ENCODE data around the gene ACAP2. TPM values are rescaled to one million over a fixed set of nuclear protein-coding genes. Genes with fewer than 3 reads are reported as not detected.
"Not testable (repeated sequence)": the region's sequence is repeated elsewhere in the genome, so short reads cannot be mapped to it uniquely, and the experiment has no call there.

ACAP2 gene
- total RNA-seq, 1 experiment from 2014 or later: 35.4 TPM

DNA sequence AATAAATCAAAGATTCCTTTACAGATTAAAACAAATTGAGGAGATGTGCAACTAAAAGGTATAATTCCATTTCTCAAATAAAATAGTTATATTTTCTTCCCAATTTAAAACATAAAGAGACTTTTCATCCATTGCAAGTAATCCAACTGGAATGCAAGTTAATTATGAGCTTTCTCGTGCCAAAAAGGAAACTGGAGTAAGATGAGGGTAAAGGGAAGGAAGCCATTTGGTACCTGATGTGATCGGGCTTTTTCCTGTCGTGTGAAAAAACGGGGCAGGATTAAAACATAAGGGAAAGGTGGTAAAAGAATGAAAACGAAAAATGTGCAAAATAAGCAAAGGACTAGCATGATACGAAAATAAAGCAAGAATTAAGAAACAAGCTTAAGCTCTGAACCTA is 130.1 kb downstream of the ACAP2 start:
- no peaks in the 10 kb centered on the region for H3K4me1 ChIP-seq
- no peaks in the 10 kb centered on the region for H3K27me3 ChIP-seq
- H3K36me3 ChIP-seq: peaks cover 2% of the 10 kb centered on the region
- no peak for DNase-seq
- no peak overlapping the region for H3K27ac ChIP-seq
- no peak overlapping the region for H3K4me3 ChIP-seq
- no peaks in the 10 kb centered on the region for H3K9me3 ChIP-seq (replicated peaks)

DNA sequence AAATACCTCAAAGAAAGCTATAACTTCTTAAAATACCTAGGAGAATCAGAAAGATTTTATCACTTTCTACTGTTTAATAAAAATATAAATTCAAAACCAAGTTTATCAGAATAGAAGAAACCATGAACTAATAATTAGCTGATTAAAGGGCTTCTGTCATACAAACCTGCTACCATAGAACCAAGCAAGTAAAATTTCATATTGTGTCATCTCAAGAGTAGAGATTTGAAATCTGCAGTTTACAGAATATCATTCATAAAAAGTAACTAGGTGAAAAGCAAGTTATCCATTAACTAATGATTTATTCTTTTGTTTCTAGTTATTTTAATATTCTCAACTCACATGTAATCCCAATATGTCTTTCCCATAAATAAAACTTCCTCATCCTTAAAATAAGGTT is 135.1 kb downstream of the ACAP2 start:
- Histone ChIP-seq H3K4me1 (no peaks in the 10 kb centered on the region), H3K36me3 (peaks cover 4% of the 10 kb centered on the region), H3K27ac (no peak overlapping the region), H3K4me3 (no peak overlapping the region), H3K9me3 (replicated peaks) (no peaks in the 10 kb centered on the region), H3K27me3 (no peaks in the 10 kb centered on the region)
- no peak for DNase-seq

DNA sequence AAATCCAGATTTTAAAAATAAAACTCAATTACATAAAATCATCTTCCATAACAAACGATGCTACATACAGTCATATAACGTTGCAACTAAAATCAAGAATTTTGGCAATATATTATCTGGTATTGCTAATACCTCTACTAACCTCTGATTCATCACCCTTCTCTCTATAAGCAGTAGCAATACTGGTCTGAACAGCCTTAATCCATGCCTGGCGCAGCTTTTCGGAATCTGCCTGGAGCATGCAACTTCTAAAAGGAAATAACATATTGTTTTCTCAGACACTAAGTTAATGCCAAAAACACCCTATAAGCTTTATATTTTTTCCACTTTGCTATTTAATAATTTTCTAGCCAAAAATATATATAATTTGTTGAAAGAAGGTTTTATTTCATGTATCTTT is 136.5 kb downstream of the ACAP2 start:
- DNase-seq: no peak
- Histone ChIP-seq H3K4me1 (no peaks in the 10 kb centered on the region), H3K9me3 (replicated peaks) (no peaks in the 10 kb centered on the region), H3K36me3 (peaks cover 4% of the 10 kb centered on the region), H3K27ac (no peak overlapping the region), H3K27me3 (no peaks in the 10 kb centered on the region), H3K4me3 (no peak overlapping the region)

DNA sequence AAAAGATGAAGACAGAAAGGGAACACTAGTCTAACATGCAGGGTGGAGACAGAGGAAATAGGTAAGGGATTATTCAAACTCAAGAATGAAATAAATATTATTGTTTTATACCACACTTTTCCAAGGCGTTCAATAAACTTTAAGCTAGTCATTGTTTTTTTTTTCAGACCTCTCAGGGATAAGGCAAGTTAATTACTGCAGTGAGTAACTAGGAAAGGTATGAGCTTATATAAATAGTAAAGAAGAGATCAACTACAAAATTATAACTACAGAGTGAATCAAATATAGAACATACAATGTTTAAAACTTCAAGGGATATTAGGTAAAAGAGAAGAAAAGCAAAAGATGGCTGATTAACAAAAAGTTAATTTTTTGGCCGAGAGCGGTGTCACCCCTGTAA is 140.4 kb downstream of the ACAP2 start:
- Histone ChIP-seq H3K4me1 (no peaks in the 10 kb centered on the region), H3K27ac (no peak overlapping the region), H3K9me3 (replicated peaks) (no peaks in the 10 kb centered on the region), H3K36me3 (peaks cover 2% of the 10 kb centered on the region; the same call in 1 of the 2 replicates), H3K27me3 (no peaks in the 10 kb centered on the region), H3K4me3 (no peak overlapping the region)
- DNase-seq: no peak

DNA sequence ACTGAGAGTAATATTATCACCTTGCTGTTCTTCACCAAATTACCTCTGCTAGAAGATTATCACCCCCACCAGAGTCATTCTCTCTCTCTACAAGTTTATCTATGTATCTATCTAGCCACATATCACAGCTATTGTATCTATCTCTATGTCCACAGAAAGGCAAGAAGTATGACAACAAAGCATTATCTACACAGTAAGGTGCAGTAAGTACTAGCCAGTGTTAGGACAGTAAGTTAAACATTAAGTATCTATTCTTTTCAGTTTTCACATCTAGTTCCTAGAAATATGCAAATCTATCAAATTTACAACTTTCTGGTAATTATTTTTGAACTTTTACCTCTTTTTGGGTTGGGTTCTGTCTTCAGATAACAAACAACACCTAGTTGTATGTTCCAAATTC is 145.4 kb downstream of the ACAP2 start:
- Histone ChIP-seq H3K4me1 (no peaks in the 10 kb centered on the region), H3K4me3 (no peak overlapping the region), H3K9me3 (replicated peaks) (no peaks in the 10 kb centered on the region), H3K36me3 (no peaks in the 10 kb centered on the region; the same call in 1 of the 2 replicates), H3K27ac (no peak overlapping the region), H3K27me3 (no peaks in the 10 kb centered on the region)
- no peak for DNase-seq

DNA sequence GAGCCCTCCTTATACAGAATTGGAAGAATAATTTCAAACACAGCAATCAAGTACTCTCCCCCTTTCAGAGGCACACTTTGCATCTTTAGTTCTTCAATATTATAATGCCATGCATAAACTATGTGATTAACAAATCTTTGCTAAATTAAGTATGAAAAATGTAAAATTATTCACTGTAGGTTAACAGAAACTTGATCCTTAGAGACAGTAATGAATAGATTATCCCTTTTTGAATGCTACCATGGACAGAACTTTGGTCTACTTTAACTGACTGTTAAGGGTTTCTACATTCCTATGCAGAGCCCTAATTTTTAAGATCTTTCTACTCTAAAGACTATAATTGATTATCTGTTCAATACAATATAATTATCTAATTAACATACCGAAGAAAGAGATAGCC is 146.2 kb downstream of the ACAP2 start:
- H3K4me3 ChIP-seq: no peak overlapping the region
- no peak for DNase-seq
- H3K27ac ChIP-seq: no peak overlapping the region
- no peaks in the 10 kb centered on the region; the same call in 1 of the 2 replicates for H3K36me3 ChIP-seq
- no peaks in the 10 kb centered on the region for H3K27me3 ChIP-seq
- H3K9me3 ChIP-seq (replicated peaks): no peaks in the 10 kb centered on the region
- no peaks in the 10 kb centered on the region for H3K4me1 ChIP-seq

DNA sequence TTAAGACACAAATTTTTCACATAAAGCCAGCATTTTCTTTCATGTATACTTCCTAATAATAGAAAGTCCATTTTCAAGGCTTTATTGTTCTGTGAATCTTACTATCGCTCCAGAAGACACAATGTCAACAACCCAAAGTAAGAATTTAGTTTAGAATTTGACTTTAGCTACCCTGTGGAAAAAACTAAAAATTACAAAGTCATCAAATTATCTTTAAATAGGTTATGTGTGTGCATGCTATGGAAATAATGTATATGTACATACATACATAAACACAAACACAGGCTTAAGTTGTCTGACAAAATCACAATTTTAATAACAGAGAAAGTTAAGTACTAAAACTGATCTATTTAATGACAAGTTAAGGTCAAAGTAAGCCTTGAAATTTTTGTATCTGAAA is 151.7 kb downstream of the ACAP2 start:
- Histone ChIP-seq H3K9me3 (replicated peaks) (no peaks in the 10 kb centered on the region), H3K27ac (no peak overlapping the region), H3K36me3 (peaks cover 2% of the 10 kb centered on the region; the same call in 1 of the 2 replicates), H3K4me1 (no peaks in the 10 kb centered on the region), H3K27me3 (no peaks in the 10 kb centered on the region), H3K4me3 (no peak overlapping the region)
- DNase-seq: no peak

DNA sequence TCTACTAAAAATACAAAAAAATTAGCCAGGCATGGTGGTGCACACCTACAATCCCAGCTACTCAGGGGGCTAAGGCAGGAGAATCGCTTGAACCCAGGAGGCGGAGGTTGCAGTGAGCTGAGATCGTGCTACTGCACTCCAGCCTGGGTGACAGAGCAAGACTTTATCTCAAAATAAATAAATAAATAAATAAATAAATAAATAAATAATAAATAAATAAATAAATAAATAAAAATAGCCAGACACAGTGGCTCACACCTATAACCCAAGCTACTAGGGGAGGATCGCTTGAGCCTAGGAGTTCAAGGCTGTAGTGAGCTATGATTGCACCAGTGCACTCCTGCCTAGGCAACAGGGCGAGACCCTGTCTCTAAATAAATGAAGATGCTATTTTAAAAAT is 152.2 kb downstream of the ACAP2 start:
- not testable (repeated sequence) for H3K4me3 ChIP-seq; DNase-seq; H3K9me3 ChIP-seq (replicated peaks); H3K36me3 ChIP-seq; H3K27ac ChIP-seq; H3K27me3 ChIP-seq; H3K4me1 ChIP-seq

DNA sequence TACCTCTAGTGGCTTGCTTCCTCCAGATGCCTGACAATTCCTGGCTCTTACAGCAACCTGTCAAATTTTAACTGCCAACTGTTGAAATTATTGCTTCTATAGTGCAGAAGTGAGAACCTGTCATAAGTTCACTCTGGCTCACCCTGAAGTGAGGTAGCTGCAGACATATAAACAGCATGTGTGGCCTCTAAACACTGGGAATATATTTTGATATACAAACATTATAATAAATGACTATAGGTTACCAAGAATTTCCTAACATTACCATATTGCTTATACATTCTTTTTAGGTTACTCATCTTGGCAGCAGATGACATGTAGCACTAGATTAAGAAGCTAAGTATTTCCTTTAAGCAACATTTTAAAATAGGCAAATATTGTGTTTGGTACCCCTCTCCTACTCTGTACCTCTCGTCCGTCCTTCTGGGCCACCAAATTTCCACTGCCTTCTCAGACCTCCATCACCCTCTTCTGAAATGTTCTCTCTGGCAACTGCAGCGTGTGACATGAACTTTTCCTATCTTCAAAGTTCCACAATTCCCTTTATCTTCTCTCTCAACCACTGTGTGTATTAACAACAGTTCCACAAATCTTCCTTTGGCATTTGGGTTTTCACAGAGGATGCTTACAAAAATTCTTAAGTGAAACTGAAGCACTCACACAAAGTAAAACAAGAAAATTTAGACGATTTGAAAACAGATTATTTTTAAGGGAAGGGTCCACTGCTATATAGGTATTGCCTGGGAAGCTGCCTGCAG is 156.5 kb downstream of the ACAP2 start:
- Histone ChIP-seq H3K9me3 (replicated peaks) (no peaks in the 10 kb centered on the region), H3K27ac (no peak overlapping the region), H3K4me3 (no peak overlapping the region), H3K27me3 (no peaks in the 10 kb centered on the region), H3K4me1 (peaks cover 5% of the 10 kb centered on the region), H3K36me3 (peaks cover 2% of the 10 kb centered on the region; the same call in 1 of the 2 replicates)
- no peak for DNase-seq

DNA sequence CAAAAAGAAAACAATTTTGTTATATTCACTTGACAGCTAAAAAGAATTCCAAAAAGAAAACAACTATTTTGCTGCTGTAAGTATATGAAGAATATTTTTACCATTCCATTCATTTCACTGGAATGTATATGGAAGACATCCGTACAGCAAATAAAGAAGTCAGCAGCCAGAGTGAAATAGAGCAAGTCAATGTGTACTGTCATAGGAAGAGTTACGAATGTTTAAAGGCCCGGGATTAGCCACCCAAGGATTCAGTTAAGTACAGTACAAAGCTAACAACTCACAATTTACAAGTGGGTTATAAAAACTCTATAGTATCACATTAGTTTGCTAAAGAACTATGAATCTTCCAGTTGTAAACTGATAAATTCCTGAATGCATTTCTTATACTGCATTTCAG is 157.4 kb downstream of the ACAP2 start:
- Histone ChIP-seq H3K4me3 (no peak overlapping the region), H3K27me3 (no peaks in the 10 kb centered on the region), H3K27ac (no peak overlapping the region), H3K36me3 (peaks cover 2% of the 10 kb centered on the region; the same call in 1 of the 2 replicates), H3K4me1 (peaks cover 5% of the 10 kb centered on the region), H3K9me3 (replicated peaks) (no peaks in the 10 kb centered on the region)
- DNase-seq: no peak

DNA sequence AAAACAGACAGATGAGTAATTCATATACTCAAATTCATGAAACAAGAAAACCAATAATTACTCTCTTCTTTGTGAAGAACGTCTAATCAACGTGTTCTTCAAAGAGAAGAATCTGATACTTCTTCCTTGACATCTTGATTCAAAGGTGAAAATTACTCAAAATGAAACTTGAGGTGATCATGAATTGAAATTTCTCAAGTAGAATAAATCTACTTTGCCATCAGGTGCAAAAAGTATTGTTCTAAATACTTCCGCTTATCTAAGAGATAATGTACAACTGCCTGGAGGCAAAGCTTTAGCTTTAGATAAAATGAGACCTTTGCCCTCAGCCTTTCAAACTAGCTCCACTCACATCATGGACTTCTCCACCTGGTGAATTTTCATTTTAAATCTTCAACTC is 158.0 kb downstream of the ACAP2 start:
- peaks cover 5% of the 10 kb centered on the region for H3K4me1 ChIP-seq
- H3K9me3 ChIP-seq (replicated peaks): no peaks in the 10 kb centered on the region
- no peak overlapping the region for H3K27ac ChIP-seq
- H3K4me3 ChIP-seq: no peak overlapping the region
- no peaks in the 10 kb centered on the region for H3K27me3 ChIP-seq
- DNase-seq: no peak
- H3K36me3 ChIP-seq: no peaks in the 10 kb centered on the region; the same call in 1 of the 2 replicates

DNA sequence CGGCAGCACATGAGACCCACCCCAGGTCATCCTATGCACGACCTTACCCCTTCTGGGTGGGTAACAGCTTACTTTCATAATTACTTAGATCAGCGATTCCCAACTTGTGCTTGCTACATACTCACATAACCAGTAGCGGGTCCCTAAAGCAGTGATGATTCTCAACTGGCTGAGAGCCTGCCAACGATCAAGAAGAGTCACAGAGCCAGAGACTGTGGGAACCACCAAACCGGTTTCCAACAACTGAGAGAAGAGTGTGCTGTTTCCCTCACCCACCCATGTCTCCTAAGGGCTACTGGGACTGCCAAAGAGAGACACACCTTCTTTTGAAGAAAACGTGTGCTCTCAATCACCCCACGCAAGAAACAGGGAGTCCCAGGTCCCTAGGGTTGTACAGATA is 159.9 kb downstream of the ACAP2 start:
- DNase-seq: no peak
- no peak overlapping the region for H3K27ac ChIP-seq
- H3K4me3 ChIP-seq: no peak overlapping the region
- no peaks in the 10 kb centered on the region; the same call in 1 of the 2 replicates for H3K36me3 ChIP-seq
- H3K4me1 ChIP-seq: peaks cover 5% of the 10 kb centered on the region
- H3K27me3 ChIP-seq: no peaks in the 10 kb centered on the region
- no peaks in the 10 kb centered on the region for H3K9me3 ChIP-seq (replicated peaks)

DNA sequence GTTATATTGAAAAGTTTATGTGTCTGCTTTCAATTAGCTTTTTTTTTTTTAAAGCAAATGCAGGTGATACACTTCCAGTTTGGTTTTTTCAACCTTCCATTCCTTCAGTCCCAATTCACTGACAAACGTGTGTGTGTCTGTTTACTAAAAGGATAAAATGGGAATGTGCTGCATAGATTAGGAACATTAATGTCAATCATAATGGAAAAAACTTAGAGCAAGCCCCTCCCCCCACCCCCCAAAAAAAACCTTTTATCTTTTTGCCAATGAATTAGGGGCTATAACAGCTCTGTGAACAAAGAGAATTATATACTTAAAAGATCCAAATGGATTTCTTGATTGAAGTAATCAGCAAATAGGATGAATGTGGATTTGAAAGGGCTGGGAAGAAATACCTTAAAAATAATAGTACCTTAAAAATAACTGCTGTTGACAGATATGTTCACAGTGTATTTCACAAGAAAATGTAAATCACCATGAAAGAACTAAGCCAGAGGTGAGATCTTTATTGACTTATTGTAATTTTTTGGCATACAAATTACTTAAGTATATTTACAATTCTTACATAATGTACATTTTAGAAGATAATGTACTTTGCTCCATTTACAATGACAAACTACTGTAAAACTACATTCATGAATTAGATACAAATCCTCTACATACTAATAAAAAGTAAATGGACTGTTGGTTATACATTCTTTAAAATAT is 168.4 kb downstream of the ACAP2 start:
- H3K9me3 ChIP-seq (replicated peaks): no peaks in the 10 kb centered on the region
- H3K27me3 ChIP-seq: no peaks in the 10 kb centered on the region
- H3K4me1 ChIP-seq: no peaks in the 10 kb centered on the region; the same call in 1 of the 2 replicates
- no peak overlapping the region for H3K27ac ChIP-seq
- no peaks in the 10 kb centered on the region for H3K36me3 ChIP-seq
- H3K4me3 ChIP-seq: no peak overlapping the region
- DNase-seq: no peak

DNA sequence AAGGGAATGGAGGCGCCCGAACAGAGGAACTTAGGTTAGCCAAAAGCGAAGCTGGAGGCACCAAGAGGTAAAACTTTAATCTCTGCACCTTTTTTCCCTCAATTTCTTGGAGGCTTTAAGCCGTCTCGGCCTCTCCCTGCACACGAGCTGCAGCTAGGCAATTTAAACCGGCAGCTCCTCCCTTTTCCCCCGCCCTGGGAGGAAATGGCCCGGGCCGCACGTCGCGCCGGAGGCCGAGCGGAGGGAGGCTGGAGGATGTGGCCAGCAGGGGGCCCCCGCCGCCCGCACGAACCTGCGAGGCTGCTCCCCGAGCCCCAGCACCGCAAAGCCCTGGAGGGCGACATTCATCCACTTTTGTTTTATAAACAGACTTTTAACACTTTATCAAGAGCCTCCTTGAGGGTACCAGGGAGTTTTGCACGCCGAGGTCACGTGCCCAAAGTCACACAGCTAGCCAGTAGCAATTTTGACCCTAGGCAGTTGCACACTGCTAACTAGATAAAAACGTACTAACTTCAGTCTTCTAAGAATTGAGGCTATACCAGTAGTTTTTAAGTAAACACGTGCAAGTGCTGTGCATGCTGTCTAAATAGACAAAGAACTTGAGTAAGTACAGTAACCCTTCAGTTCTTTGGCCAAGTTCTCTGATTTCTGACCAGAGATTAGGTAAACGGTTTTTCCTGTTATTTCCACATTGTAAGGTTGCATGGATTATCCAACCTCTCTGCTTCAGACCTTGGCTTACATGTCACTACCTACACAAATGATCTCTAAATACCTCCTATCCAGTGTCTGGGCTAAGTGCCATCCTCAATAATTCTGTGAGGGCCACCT is 171.2 kb downstream of the ACAP2 start:
- peak; percentile 81 to 87 for DNase-seq
- H3K27me3 ChIP-seq: no peaks in the 10 kb centered on the region
- peak overlapping the region; percentile 41 for H3K27ac ChIP-seq

More for the DNA sequence above, 171.2 kb downstream of the ACAP2 start:
- H3K4me1 ChIP-seq: no peaks in the 10 kb centered on the region; the same call in 1 of the 2 replicates
- no peaks in the 10 kb centered on the region for H3K36me3 ChIP-seq
- no peaks in the 10 kb centered on the region for H3K9me3 ChIP-seq (replicated peaks)
- peak overlapping the region; percentile 76 for H3K4me3 ChIP-seq
